ENCODE results near the gene ATP4A. TPM values are rescaled to one million over a fixed set of nuclear protein-coding genes. Genes with fewer than 3 reads are reported as not detected.

The ATP4A gene
- total and polyA plus RNA-seq, 2 donors (not counting 1 experiment from before 2014, with no cell fraction given) = not detected

- DNase-seq (no peak), ATAC-seq (ENCODE audit: low read depth) (no peak)
- Histone ChIP-seq H3K36me3 (replicated peaks in 1 of 2; ENCODE audit: control extremely low read depth in 1 of 2, control insufficient read depth in 1 of 2, extremely low read depth in 1 of 2, insufficient read depth in 2 of 2, low read length in 1 of 2) (no peaks in the 10 kb centered on the region), H3K9me3 (ENCODE audit: control extremely low read depth in 1 of 3, control insufficient read depth in 2 of 3, insufficient read depth in 1 of 3, low read length in 2 of 3) (no peaks in the 10 kb centered on the region), H3K4me1 (ENCODE audit: control insufficient read depth in 2 of 2, insufficient read depth in 2 of 2, low read length in 2 of 2) (peaks cover 0 to 2% of the 10 kb centered on the region in 2 donors), H4K20me1 (ENCODE audit: control insufficient read depth, insufficient read depth, low read length, poor library complexity, severe bottlenecking) (no peaks in the 10 kb centered on the region), H3K4me2 (replicated peaks; ENCODE audit: low read depth, low read length, poor library complexity, severe bottlenecking) (no peak overlapping the region), H3K9ac (ENCODE audit: low read length) (no peak overlapping the region), H3K4me3 (ENCODE audit: control extremely low read depth in 1 of 5, extremely low read depth in 1 of 5, insufficient read depth in 1 of 5, low read depth in 2 of 5, low read length in 4 of 5) (no peak overlapping the region), H2AFZ (ENCODE audit: insufficient read depth, low read depth, low read length, poor library complexity, severe bottlenecking) (no peak overlapping the region), H3K27ac (ENCODE audit: low read length in 2 of 2) (no peak overlapping the region), H3K27me3 (replicated peaks in 1 of 4; ENCODE audit: control extremely low read depth in 1 of 4, control insufficient read depth in 3 of 4, insufficient read depth in 4 of 4, low read length in 3 of 4) (peaks cover 0 to 14% (median 2%) of the 10 kb centered on the region in 4 experiments), H3K79me2 (ENCODE audit: control insufficient read depth, insufficient read depth, low read length) (no peaks in the 10 kb centered on the region)
- Mint-ChIP-seq H3K27ac (no peak overlapping the region), H3K27me3 (peaks cover 27% of the 10 kb centered on the region), H3K9me3 (ENCODE audit: insufficient read depth) (no peaks in the 10 kb centered on the region), H3K4me3 (no peak overlapping the region), H3K4me1 (peaks cover under 1% of the 10 kb centered on the region)
- intact Hi-C loops (cut with micrococcal nuclease) = no loop called here
- ChIA-PET POLR2A (no interaction called here), CTCF (no interaction called here)
- TF ChIP-seq CTCF (IDR thresholded peaks at IDR 0.05) (no peak), EZH2 (IDR thresholded peaks at IDR 0.05; ENCODE audit: borderline replicate concordance, insufficient read depth, low read depth, low read length, poor library complexity, severe bottlenecking) (no peak)
- WGBS (ENCODE audit: insufficient coverage) = 96% methylated on average over 3 of the region's 10 CpGs
Observed at GRCh38 chr19:35500611-35501010, 62.8 kb downstream of the ATP4A start.

Other genes starting within 250 kb of the ATP4A start
- gene CD22, start 234.5 kb downstream of the ATP4A start, total RNA-seq = 692 and 698 TPM in 2 replicates
- gene CD22, start 234.5 kb downstream of the ATP4A start, polyA plus RNA-seq = 1,437 and 1,715 TPM in 2 replicates
- gene FFAR1, start 215.8 kb downstream of the ATP4A start, total RNA-seq = 3.0 and 3.3 TPM in 2 replicates
- gene FFAR1, start 215.8 kb downstream of the ATP4A start, polyA plus RNA-seq = 17.9 and 118 TPM in 2 replicates
- not detected in 2 replicates for gene FFAR3, start 205.2 kb downstream of the ATP4A start, total RNA-seq
- gene FFAR3, start 205.2 kb downstream of the ATP4A start, polyA plus RNA-seq = 0.63 and 4.1 TPM in 2 replicates
- gene GPR42, start 192.6 kb downstream of the ATP4A start, total RNA-seq = not detected in 2 replicates
- gene GPR42, start 192.6 kb downstream of the ATP4A start, polyA plus RNA-seq = 0.10 and 3.5 TPM in 2 replicates
- gene FFAR2, start 115.4 kb downstream of the ATP4A start, total RNA-seq = 0.15 TPM in 1 of 2 replicates, not detected in the other
- gene FFAR2, start 115.4 kb downstream of the ATP4A start, polyA plus RNA-seq = 0.26 and 0.31 TPM in 2 replicates
- not detected in 2 replicates for gene KRTDAP, start 73.2 kb downstream of the ATP4A start, total RNA-seq
- not detected in 2 replicates for gene KRTDAP, start 73.2 kb downstream of the ATP4A start, polyA plus RNA-seq
- 1.8 and 4.5 TPM in 2 replicates for gene DMKN, start 50.0 kb downstream of the ATP4A start, total RNA-seq
- gene DMKN, start 50.0 kb downstream of the ATP4A start, polyA plus RNA-seq = 0.58 and 1.6 TPM in 2 replicates
- not detected in 2 replicates for gene SBSN, start 35.3 kb downstream of the ATP4A start, total RNA-seq
- gene SBSN, start 35.3 kb downstream of the ATP4A start, polyA plus RNA-seq = not detected in 2 replicates
- not detected in 2 replicates for gene GAPDHS, start 30.2 kb downstream of the ATP4A start, total RNA-seq
- gene GAPDHS, start 30.2 kb downstream of the ATP4A start, polyA plus RNA-seq = not detected in 2 replicates
- gene TMEM147, start 18.0 kb downstream of the ATP4A start, total RNA-seq = 39.8 and 41.6 TPM in 2 replicates
- gene TMEM147, start 18.0 kb downstream of the ATP4A start, polyA plus RNA-seq = 61.6 and 68.9 TPM in 2 replicates
- not detected in 2 replicates for gene PMIS2, start 22.5 kb upstream of the ATP4A start, total RNA-seq
- gene PMIS2, start 22.5 kb upstream of the ATP4A start, polyA plus RNA-seq = not detected in 2 replicates
- 32.2 and 35.3 TPM in 2 replicates for gene HAUS5, start 49.1 kb upstream of the ATP4A start, total RNA-seq
- gene HAUS5, start 49.1 kb upstream of the ATP4A start, polyA plus RNA-seq = 42.8 and 52.3 TPM in 2 replicates
- gene RBM42, start 65.4 kb upstream of the ATP4A start, total RNA-seq = 52.0 and 52.7 TPM in 2 replicates
- gene RBM42, start 65.4 kb upstream of the ATP4A start, polyA plus RNA-seq = 42.1 and 42.9 TPM in 2 replicates
- 0.42 and 1.3 TPM in 2 replicates for gene ETV2, start 78.1 kb upstream of the ATP4A start, total RNA-seq
- gene ETV2, start 78.1 kb upstream of the ATP4A start, polyA plus RNA-seq = 0.20 and 0.49 TPM in 2 replicates
- 214 and 215 TPM in 2 replicates for gene COX6B1, start 84.7 kb upstream of the ATP4A start, total RNA-seq
- gene COX6B1, start 84.7 kb upstream of the ATP4A start, polyA plus RNA-seq = 202 and 387 TPM in 2 replicates
- gene UPK1A, start 102.9 kb upstream of the ATP4A start, total RNA-seq = not detected in 2 replicates
- 0.16 and 0.17 TPM in 2 replicates for gene UPK1A, start 102.9 kb upstream of the ATP4A start, polyA plus RNA-seq
- gene ZBTB32, start 140.9 kb upstream of the ATP4A start, total RNA-seq = 28.1 and 30.9 TPM in 2 replicates
- 8.5 and 18.9 TPM in 2 replicates for gene ZBTB32, start 140.9 kb upstream of the ATP4A start, polyA plus RNA-seq
- gene KMT2B, start 154.3 kb upstream of the ATP4A start, total RNA-seq = 84.5 and 85.6 TPM in 2 replicates
- gene KMT2B, start 154.3 kb upstream of the ATP4A start, polyA plus RNA-seq = 96.9 and 106 TPM in 2 replicates
- gene IGFLR1, start 178.8 kb upstream of the ATP4A start, total RNA-seq = 245 and 248 TPM in 2 replicates
- 110 and 130 TPM in 2 replicates for gene IGFLR1, start 178.8 kb upstream of the ATP4A start, polyA plus RNA-seq
- 62.1 and 62.7 TPM in 2 replicates for gene U2AF1L4, start 181.8 kb upstream of the ATP4A start, total RNA-seq
- 89.7 and 170 TPM in 2 replicates for gene U2AF1L4, start 181.8 kb upstream of the ATP4A start, polyA plus RNA-seq
- gene PSENEN, start 182.0 kb upstream of the ATP4A start, total RNA-seq = 29.1 and 36.4 TPM in 2 replicates
- gene PSENEN, start 182.0 kb upstream of the ATP4A start, polyA plus RNA-seq = 11.7 and 17.7 TPM in 2 replicates
- 22.3 and 22.8 TPM in 2 replicates for gene LIN37, start 184.9 kb upstream of the ATP4A start, total RNA-seq
- gene LIN37, start 184.9 kb upstream of the ATP4A start, polyA plus RNA-seq = 64.1 and 76.1 TPM in 2 replicates
- not detected in 2 replicates for gene HSPB6, start 193.4 kb upstream of the ATP4A start, total RNA-seq
- not detected in 2 replicates for gene HSPB6, start 193.4 kb upstream of the ATP4A start, polyA plus RNA-seq
- 61.0 and 65.6 TPM in 2 replicates for gene PROSER3, start 194.5 kb upstream of the ATP4A start, total RNA-seq
- 26.0 and 30.7 TPM in 2 replicates for gene PROSER3, start 194.5 kb upstream of the ATP4A start, polyA plus RNA-seq
- 18.2 and 21.6 TPM in 2 replicates for gene ARHGAP33, start 211.9 kb upstream of the ATP4A start, total RNA-seq
- gene ARHGAP33, start 211.9 kb upstream of the ATP4A start, polyA plus RNA-seq = 27.8 and 28.7 TPM in 2 replicates
- gene PRODH2, start 249.2 kb upstream of the ATP4A start, total RNA-seq = not detected in 2 replicates
- not detected in 2 replicates for gene PRODH2, start 249.2 kb upstream of the ATP4A start, polyA plus RNA-seq

Measured in B cell (primary cell).